ENCODE results near the gene SIMC1. TPM values are rescaled to one million over a fixed set of nuclear protein-coding genes. Genes with fewer than 3 reads are reported as not detected.

SIMC1 gene
- total RNA-seq, 1 experiment from 2014 or later: 17.9 TPM

- no peak for TF ChIP-seq CTCF (IDR thresholded peaks at IDR 0.05)
- TF ChIP-seq ZNF219 (CRISPR knock-in tag; IDR thresholded peaks at IDR 0.05; ENCODE audit: borderline replicate concordance): peak; percentile 22; the same call in 1 of the 2 replicates
- TF ChIP-seq ZNF425 (CRISPR knock-in tag; conservative IDR thresholded peaks at IDR 0.05): no peak
- TF ChIP-seq, protein P1, sequence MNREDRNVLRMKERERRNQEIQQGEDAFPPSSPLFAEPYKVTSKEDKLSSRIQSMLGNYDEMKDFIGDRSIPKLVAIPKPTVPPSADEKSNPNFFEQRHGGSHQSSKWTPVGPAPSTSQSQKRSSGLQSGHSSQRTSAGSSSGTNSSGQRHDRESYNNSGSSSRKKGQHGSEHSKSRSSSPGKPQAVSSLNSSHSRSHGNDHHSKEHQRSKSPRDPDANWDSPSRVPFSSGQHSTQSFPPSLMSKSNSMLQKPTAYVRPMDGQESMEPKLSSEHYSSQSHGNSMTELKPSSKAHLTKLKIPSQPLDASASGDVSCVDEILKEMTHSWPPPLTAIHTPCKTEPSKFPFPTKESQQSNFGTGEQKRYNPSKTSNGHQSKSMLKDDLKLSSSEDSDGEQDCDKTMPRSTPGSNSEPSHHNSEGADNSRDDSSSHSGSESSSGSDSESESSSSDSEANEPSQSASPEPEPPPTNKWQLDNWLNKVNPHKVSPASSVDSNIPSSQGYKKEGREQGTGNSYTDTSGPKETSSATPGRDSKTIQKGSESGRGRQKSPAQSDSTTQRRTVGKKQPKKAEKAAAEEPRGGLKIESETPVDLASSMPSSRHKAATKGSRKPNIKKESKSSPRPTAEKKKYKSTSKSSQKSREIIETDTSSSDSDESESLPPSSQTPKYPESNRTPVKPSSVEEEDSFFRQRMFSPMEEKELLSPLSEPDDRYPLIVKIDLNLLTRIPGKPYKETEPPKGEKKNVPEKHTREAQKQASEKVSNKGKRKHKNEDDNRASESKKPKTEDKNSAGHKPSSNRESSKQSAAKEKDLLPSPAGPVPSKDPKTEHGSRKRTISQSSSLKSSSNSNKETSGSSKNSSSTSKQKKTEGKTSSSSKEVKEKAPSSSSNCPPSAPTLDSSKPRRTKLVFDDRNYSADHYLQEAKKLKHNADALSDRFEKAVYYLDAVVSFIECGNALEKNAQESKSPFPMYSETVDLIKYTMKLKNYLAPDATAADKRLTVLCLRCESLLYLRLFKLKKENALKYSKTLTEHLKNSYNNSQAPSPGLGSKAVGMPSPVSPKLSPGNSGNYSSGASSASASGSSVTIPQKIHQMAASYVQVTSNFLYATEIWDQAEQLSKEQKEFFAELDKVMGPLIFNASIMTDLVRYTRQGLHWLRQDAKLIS (CRISPR knock-in tag; IDR thresholded peaks at IDR 0.05; ENCODE audit: borderline replicate concordance): no peak
- TF ChIP-seq TEAD1 (CRISPR knock-in tag; IDR thresholded peaks at IDR 0.05): peak; percentile 80; the same call in 1 of the 2 replicates
- peak; percentile 73 for TF ChIP-seq MYBL2 (CRISPR knock-in tag; IDR thresholded peaks at IDR 0.05)
- TF ChIP-seq SMAD4 (CRISPR knock-in tag; IDR thresholded peaks at IDR 0.05): no peak
- TF ChIP-seq, protein P2, sequence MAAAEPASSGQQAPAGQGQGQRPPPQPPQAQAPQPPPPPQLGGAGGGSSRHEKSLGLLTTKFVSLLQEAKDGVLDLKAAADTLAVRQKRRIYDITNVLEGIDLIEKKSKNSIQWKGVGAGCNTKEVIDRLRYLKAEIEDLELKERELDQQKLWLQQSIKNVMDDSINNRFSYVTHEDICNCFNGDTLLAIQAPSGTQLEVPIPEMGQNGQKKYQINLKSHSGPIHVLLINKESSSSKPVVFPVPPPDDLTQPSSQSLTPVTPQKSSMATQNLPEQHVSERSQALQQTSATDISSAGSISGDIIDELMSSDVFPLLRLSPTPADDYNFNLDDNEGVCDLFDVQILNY (CRISPR knock-in tag; IDR thresholded peaks at IDR 0.05): peak; percentile 85
- TF ChIP-seq NR2C2 (CRISPR knock-in tag; IDR thresholded peaks at IDR 0.05): 0 out of 2 replicates have a peak, but pooled peaks have one; percentile 13
- TF ChIP-seq TP53 (CRISPR knock-in tag; IDR thresholded peaks at IDR 0.05): no peak
- TF ChIP-seq NFATC4 (CRISPR knock-in tag; IDR thresholded peaks at IDR 0.05): no peak
- no peak for TF ChIP-seq TEAD4 (CRISPR knock-in tag; IDR thresholded peaks at IDR 0.05)
- TF ChIP-seq USF1 (CRISPR knock-in tag; IDR thresholded peaks at IDR 0.05): 0 out of 2 replicates have a peak, but pooled peaks have one; percentile 41
- no peak for TF ChIP-seq CDX4 (CRISPR knock-in tag; IDR thresholded peaks at IDR 0.05; ENCODE audit: borderline replicate concordance)
- TF ChIP-seq ZNF232 (CRISPR knock-in tag; IDR thresholded peaks at IDR 0.05): peak; percentile 86
- peak; percentile 62; the same call in 1 of the 2 replicates for TF ChIP-seq CREM (CRISPR knock-in tag; IDR thresholded peaks at IDR 0.05)
- TF ChIP-seq CREB1 (CRISPR knock-in tag; IDR thresholded peaks at IDR 0.05): peak; percentile 55; the same call in 1 of the 2 replicates
- TF ChIP-seq, protein P3, sequence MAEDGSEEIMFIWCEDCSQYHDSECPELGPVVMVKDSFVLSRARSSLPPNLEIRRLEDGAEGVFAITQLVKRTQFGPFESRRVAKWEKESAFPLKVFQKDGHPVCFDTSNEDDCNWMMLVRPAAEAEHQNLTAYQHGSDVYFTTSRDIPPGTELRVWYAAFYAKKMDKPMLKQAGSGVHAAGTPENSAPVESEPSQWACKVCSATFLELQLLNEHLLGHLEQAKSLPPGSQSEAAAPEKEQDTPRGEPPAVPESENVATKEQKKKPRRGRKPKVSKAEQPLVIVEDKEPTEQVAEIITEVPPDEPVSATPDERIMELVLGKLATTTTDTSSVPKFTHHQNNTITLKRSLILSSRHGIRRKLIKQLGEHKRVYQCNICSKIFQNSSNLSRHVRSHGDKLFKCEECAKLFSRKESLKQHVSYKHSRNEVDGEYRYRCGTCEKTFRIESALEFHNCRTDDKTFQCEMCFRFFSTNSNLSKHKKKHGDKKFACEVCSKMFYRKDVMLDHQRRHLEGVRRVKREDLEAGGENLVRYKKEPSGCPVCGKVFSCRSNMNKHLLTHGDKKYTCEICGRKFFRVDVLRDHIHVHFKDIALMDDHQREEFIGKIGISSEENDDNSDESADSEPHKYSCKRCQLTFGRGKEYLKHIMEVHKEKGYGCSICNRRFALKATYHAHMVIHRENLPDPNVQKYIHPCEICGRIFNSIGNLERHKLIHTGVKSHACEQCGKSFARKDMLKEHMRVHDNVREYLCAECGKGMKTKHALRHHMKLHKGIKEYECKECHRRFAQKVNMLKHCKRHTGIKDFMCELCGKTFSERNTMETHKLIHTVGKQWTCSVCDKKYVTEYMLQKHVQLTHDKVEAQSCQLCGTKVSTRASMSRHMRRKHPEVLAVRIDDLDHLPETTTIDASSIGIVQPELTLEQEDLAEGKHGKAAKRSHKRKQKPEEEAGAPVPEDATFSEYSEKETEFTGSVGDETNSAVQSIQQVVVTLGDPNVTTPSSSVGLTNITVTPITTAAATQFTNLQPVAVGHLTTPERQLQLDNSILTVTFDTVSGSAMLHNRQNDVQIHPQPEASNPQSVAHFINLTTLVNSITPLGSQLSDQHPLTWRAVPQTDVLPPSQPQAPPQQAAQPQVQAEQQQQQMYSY (CRISPR knock-in tag; IDR thresholded peaks at IDR 0.05): no peak
- no peak for TF ChIP-seq ZNF396 (CRISPR knock-in tag; IDR thresholded peaks at IDR 0.05; ENCODE audit: borderline replicate concordance)
- TF ChIP-seq OVOL2 (CRISPR knock-in tag; IDR thresholded peaks at IDR 0.05; ENCODE audit: borderline replicate concordance): no peak
- no peak for TF ChIP-seq ZNF423 (CRISPR knock-in tag; IDR thresholded peaks at IDR 0.05)
- TF ChIP-seq RORB (CRISPR knock-in tag; IDR thresholded peaks at IDR 0.05): no peak
- no peak for TF ChIP-seq ATF2 (CRISPR knock-in tag; IDR thresholded peaks at IDR 0.05; ENCODE audit: borderline replicate concordance, low read depth)
These were observed 127.4 kb downstream of the SIMC1 start, which contains the start of gene ARL10 (continued) for GRCh38 chr5:176365351-176366231.
